Body of pancreas (tissue), 4 donors: ENCODE data around the gene MAP2K5.

ENCODE experiments used
- CTCF ChIP-seq, 7 experiments: fragments of 450-650 bp in 4 of 7; fragments of 200-600 bp in 3 of 7; sonication (generic) in 3 of 7; IDR thresholded peaks; one replicate each; pipeline ENCODE4 v1.5.1; 2016 to 2019; ENCODE audit warnings: antibody characterized with exemption in 7 of 7
- POLR2A ChIP-seq, 3 donors: fragments of 450-650 bp; IDR thresholded peaks; one replicate each; pipeline ENCODE4 v1.6.1; 2016; ENCODE audit warnings: antibody characterized with exemption in 3 of 3, mild to moderate bottlenecking in 2 of 3

GRCh38 chr15:67641453-67641852, 99.0 kb downstream of the MAP2K5 start:
- TF ChIP-seq CTCF (IDR thresholded peaks at IDR 0.05) (no peak), POLR2A (IDR thresholded peaks at IDR 0.05) (no peak)
